OCI-LY7 (cell line): Measurements from ENCODE around the gene MPHOSPH6. TPM values are rescaled to one million over a fixed set of nuclear protein-coding genes. Genes with fewer than 3 reads are reported as not detected.

Experiments used
- BruUV-seq: library from RNA; stranded (reverse); fragments of 400-500 nt; replicated peaks from 2 replicates; lab custom pipeline; 2021; lab: Mats Ljungman, UMichigan
- CTCF ChIA-PET: fragments of 300-600 bp; sonication (Branson Sonifier 250); formaldehyde crosslinking; loops from one replicate; lab custom pipeline; 2022; ENCODE audit warnings: antibody characterized with exemption; ENCODE audit not compliant: unreplicated experiment; lab: Charles Lee
- POLR2A ChIA-PET: fragments of 300-600 bp; sonication (Branson Sonifier 250); formaldehyde crosslinking; loops from one replicate; lab custom pipeline; 2022; ENCODE audit warnings: antibody characterized with exemption; lab: Charles Lee
- DNase-seq: peaks from one replicate; pipeline ENCODE4 v3.0.0-alpha.2; 2015; ENCODE audit warnings: low spot score
- H2AFZ ChIP-seq: fragments of 200-600 bp; sonication (generic), shearing (Covaris generic); 2 replicates; pipeline ENCODE4 v1.6.1; 2014; ENCODE audit warnings: mild to moderate bottlenecking, antibody characterized with exemption, low read length, moderate library complexity
- H3K27ac ChIP-seq: fragments of 200-600 bp; sonication (generic); 2 replicates; pipeline ENCODE4 v1.5.1; 2014; ENCODE audit warnings: mixed run types, low read depth, mild to moderate bottlenecking, moderate library complexity, low read length, inconsistent platforms; ENCODE audit not compliant: poor library complexity, severe bottlenecking
- H3K36me3 ChIP-seq: fragments of 200-600 bp; sonication (generic); 2 replicates; pipeline ENCODE4 v1.6.1; 2014; ENCODE audit warnings: mild to moderate bottlenecking, antibody characterized with exemption, low read length, moderate library complexity, mixed read lengths; ENCODE audit not compliant: insufficient read depth
- H3K4me1 ChIP-seq: fragments of 200-600 bp; sonication (generic); 2 replicates; pipeline ENCODE4 v1.5.1; 2014; ENCODE audit warnings: mild to moderate bottlenecking, low read length; ENCODE audit not compliant: insufficient read depth, poor library complexity, severe bottlenecking
- H3K4me2 ChIP-seq: fragments of 200-600 bp; sonication (generic); 2 replicates; pipeline ENCODE4 v1.6.1; 2014; ENCODE audit warnings: mild to moderate bottlenecking, low read length
- H3K4me3 ChIP-seq: fragments of 200-600 bp; sonication (generic); 2 replicates; pipeline ENCODE4 v1.5.1; 2014; ENCODE audit warnings: mild to moderate bottlenecking, low read depth, low read length; ENCODE audit not compliant: poor library complexity, severe bottlenecking
- H3K79me2 ChIP-seq: fragments of 200-600 bp; sonication (generic); 2 replicates; pipeline ENCODE4 v1.6.1; 2016; ENCODE audit warnings: low read depth, mild to moderate bottlenecking, low read length, moderate library complexity, mixed read lengths; ENCODE audit not compliant: insufficient read depth
- H3K9me2 ChIP-seq: fragments of 200-600 bp; sonication (generic); 2 replicates; pipeline ENCODE4 v1.6.1; 2016; ENCODE audit warnings: mild to moderate bottlenecking, low read length, mixed read lengths; ENCODE audit not compliant: insufficient read depth
- H3K9me3 ChIP-seq: fragments of 200-600 bp; sonication (generic); 2 replicates; pipeline ENCODE4 v1.6.1; 2014; ENCODE audit warnings: mild to moderate bottlenecking, mixed run types, low read length, mixed read lengths
- H4K20me1 ChIP-seq: fragments of 200-600 bp; sonication (generic); 2 replicates; pipeline ENCODE4 v1.6.1; 2014; ENCODE audit warnings: mild to moderate bottlenecking, antibody characterized with exemption, low read length, moderate library complexity, mixed read lengths; ENCODE audit not compliant: insufficient read depth
- CTCF ChIP-seq: fragments of 200-600 bp; sonication (generic); conservative IDR thresholded peaks from 2 replicates; pipeline ENCODE4 v1.5.1; 2014; ENCODE audit warnings: mild to moderate bottlenecking, antibody characterized with exemption, low read length, moderate library complexity, mixed read lengths
- EZH2phosphoT487 ChIP-seq: fragments of 200-600 bp; sonication (generic); IDR thresholded peaks from 2 replicates; pipeline ENCODE4 v1.6.1; 2018; ENCODE audit warnings: low read depth, borderline replicate concordance, mild to moderate bottlenecking, mixed run types, antibody characterized with exemption, low read length, moderate library complexity, mixed read lengths
- intact Hi-C: fragments of 100-400 bp; cut with micrococcal nuclease; formaldehyde crosslinking; loops from one replicate; pipeline ENCODE4 v1.10.0; 2022; ENCODE audit not compliant: unreplicated experiment
- total RNA-seq, 2 experiments: library from RNA; depleted of rRNA in 1 of 2; stranded (reverse); fragments of >200 nt in 1 of 2; shearing (Covaris generic) in 1 of 2; gene quantifications; 2 replicates each; pipeline ENCODE4 v1.2.3, GENCODE V29; 2014 to 2022

Gene MPHOSPH6
- total RNA-seq, 2 experiments from 2014 or later, result 21.2 to 42.5 TPM

GRCh38 chr16:82195917-82196494, 26.0 kb upstream of the MPHOSPH6 start:
- Histone ChIP-seq H3K4me2 (no peak overlapping the region), H3K27ac (no peak overlapping the region), H2AFZ (no peak overlapping the region), H3K79me2 (no peaks in the 10 kb centered on the region), H3K4me3 (no peak overlapping the region), H3K9me2 (no peaks in the 10 kb centered on the region), H4K20me1 (no peaks in the 10 kb centered on the region), H3K36me3 (no peaks in the 10 kb centered on the region), H3K4me1 (no peaks in the 10 kb centered on the region), H3K9me3 (no peaks in the 10 kb centered on the region)
- ChIA-PET CTCF (no interaction called here), POLR2A (no interaction called here)
- intact Hi-C loops, result no loop called here
- no peak for TF ChIP-seq CTCF
- TF ChIP-seq EZH2phosphoT487, result no peak
- no TSS peak for BruUV-seq
- DNase-seq, result no peak

GRCh38 chr16:82194086-82194485, 24.1 kb upstream of the MPHOSPH6 start:
- Histone ChIP-seq H3K4me2 (no peak overlapping the region), H3K36me3 (no peaks in the 10 kb centered on the region), H3K9me2 (no peaks in the 10 kb centered on the region), H3K4me3 (no peak overlapping the region), H3K4me1 (no peaks in the 10 kb centered on the region), H3K79me2 (no peaks in the 10 kb centered on the region), H2AFZ (no peak overlapping the region), H4K20me1 (no peaks in the 10 kb centered on the region), H3K27ac (no peak overlapping the region), H3K9me3 (no peaks in the 10 kb centered on the region)
- TF ChIP-seq CTCF (no peak), EZH2phosphoT487 (no peak)
- intact Hi-C loops, result no loop called here
- CTCF ChIA-PET, result no interaction called here
- BruUV-seq, result no TSS peak
- DNase-seq, result no peak
- POLR2A ChIA-PET, result no interaction called here

GRCh38 chr16:82192665-82193064, 22.6 kb upstream of the MPHOSPH6 start:
- peak; percentile 26 for DNase-seq
- peak overlapping the region; percentile 13 for H2AFZ ChIP-seq

More at GRCh38 chr16:82192665-82193064, 22.6 kb upstream of the MPHOSPH6 start:
- Histone ChIP-seq H3K4me2 (no peak overlapping the region), H3K9me2 (no peaks in the 10 kb centered on the region), H3K4me3 (no peak overlapping the region), H3K36me3 (no peaks in the 10 kb centered on the region), H3K27ac (no peak overlapping the region), H3K9me3 (no peaks in the 10 kb centered on the region), H3K4me1 (no peaks in the 10 kb centered on the region), H3K79me2 (no peaks in the 10 kb centered on the region), H4K20me1 (no peaks in the 10 kb centered on the region)
- TF ChIP-seq CTCF (no peak), EZH2phosphoT487 (no peak)
- CTCF ChIA-PET, result no interaction called here
- BruUV-seq, result no TSS peak
- POLR2A ChIA-PET, result interaction anchor here (0.6 to 1.3 kb wide), 3 partner anchors 23 to 889 kb away, joined by 4 to 5 read pairs (median 5); partner anchors contain the start of gene MPHOSPH6
- intact Hi-C loops, result no loop called here
